COLO829 (cell line): ENCODE results near the gene DDX24.

ENCODE experiments used
- DNase-seq: peaks from one replicate; pipeline ENCODE4 v3.0.0; 2012; ENCODE audit warnings: low spot score

The DDX24 gene

GRCh38 chr14:94048691-94049624, 32.0 kb downstream of the DDX24 start:
- DNase-seq = no peak

- DNase-seq = no peak
These were observed 33.4 kb downstream of the DDX24 start for GRCh38 chr14:94047581-94047980.

GRCh38 chr14:94046696-94047250, 34.2 kb downstream of the DDX24 start:
- no peak for DNase-seq

GRCh38 chr14:94045563-94046345, 35.2 kb downstream of the DDX24 start:
- DNase-seq = no peak

GRCh38 chr14:94045101-94045500, 35.9 kb downstream of the DDX24 start:
- no peak for DNase-seq

- DNase-seq = no peak
These were observed 36.4 kb downstream of the DDX24 start for GRCh38 chr14:94044476-94045091.

- no peak for DNase-seq
These were observed 37.1 kb downstream of the DDX24 start for GRCh38 chr14:94043756-94044475.

GRCh38 chr14:94043111-94043755, 37.8 kb downstream of the DDX24 start:
- no peak for DNase-seq

- DNase-seq = no peak
These were observed 38.4 kb downstream of the DDX24 start for GRCh38 chr14:94042433-94043091.

- DNase-seq = no peak
These were observed 39.3 kb downstream of the DDX24 start for GRCh38 chr14:94041551-94042346.

GRCh38 chr14:94040796-94041195, 40.2 kb downstream of the DDX24 start:
- DNase-seq = no peak

- DNase-seq = no peak
These were observed 40.8 kb downstream of the DDX24 start for GRCh38 chr14:94040247-94040646.

GRCh38 chr14:94038921-94039629, 41.9 kb downstream of the DDX24 start:
- DNase-seq = no peak

GRCh38 chr14:94038510-94038909, 42.5 kb downstream of the DDX24 start:
- no peak for DNase-seq

- no peak for DNase-seq
These were observed 43.0 kb downstream of the DDX24 start for GRCh38 chr14:94037954-94038353.

- DNase-seq = peak; percentile 70
These were observed 44.5 kb downstream of the DDX24 start for GRCh38 chr14:94036313-94037167.

- DNase-seq = no peak
These were observed 46.1 kb downstream of the DDX24 start for GRCh38 chr14:94034886-94035285.

- DNase-seq = no peak
These were observed 49.1 kb downstream of the DDX24 start for GRCh38 chr14:94031883-94032279.
